CD4-positive, alpha-beta T cell treated with Interleukin-6 at 100 ng/mL for 8 hours (primary cell): Measurements from ENCODE around the gene ATP1A4.

Experiments
- DNase-seq: peaks from one replicate; pipeline ENCODE4 v3.0.0-alpha.2; 2020; ENCODE audit warnings: mixed read lengths, low spot score

ATP1A4 gene

GRCh38 chr1:160144921-160145320 lies 6.5 kb upstream of the ATP1A4 start:
- no peak for DNase-seq

DNA sequence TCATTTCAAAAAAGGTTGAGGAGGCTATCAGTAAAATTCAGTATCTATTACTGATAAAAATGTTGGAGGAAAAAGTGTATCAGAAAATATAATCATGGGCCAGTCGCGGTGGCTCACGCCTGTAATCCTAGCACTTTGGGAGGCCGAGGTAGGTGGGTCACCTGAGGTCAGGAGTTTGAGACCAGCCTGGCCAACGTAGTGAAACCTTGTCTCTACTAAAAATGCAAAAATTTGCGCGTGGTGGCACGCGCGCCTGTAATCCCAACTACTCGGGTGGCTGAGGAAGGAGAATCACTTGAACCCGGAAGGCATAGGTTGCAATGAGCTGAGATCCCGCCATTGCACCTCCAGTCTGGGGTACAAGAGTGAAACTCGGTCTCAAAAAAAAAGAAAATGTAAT lies 5.3 kb upstream of the ATP1A4 start:
- DNase-seq, result no peak

GRCh38 chr1:160148121-160148520 lies 3.3 kb upstream of the ATP1A4 start:
- no peak for DNase-seq

GRCh38 chr1:160149233-160149632 lies 2.2 kb upstream of the ATP1A4 start:
- no peak for DNase-seq

GRCh38 chr1:160149716-160150115 lies 1.7 kb upstream of the ATP1A4 start:
- no peak for DNase-seq

GRCh38 chr1:160154790-160155189 lies 3.4 kb downstream of the ATP1A4 start:
- no peak for DNase-seq

DNA sequence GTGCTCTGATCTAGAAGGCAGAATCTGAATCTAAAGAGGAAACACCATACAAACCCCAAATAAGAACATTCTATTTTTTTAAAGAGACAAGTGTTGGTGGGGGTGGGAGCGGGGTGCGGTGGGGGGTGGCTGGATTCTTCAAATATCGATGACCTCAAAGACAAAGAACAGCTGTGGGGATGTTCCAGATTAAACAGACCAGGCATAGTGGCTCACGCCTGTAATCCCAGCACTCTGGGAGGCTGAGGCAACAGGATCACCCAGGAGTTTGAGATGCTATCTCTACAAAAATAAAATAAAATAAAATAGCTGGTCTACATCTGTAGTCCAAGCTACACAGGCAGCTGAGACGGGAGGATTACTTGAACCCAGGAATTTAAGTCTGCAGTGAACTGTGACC lies 5.0 kb downstream of the ATP1A4 start:
- DNase-seq, result no peak

GRCh38 chr1:160157174-160157573 lies 5.8 kb downstream of the ATP1A4 start:
- DNase-seq, result no peak

- DNase-seq, result no peak
Measured at GRCh38 chr1:160158031-160158430, 6.6 kb downstream of the ATP1A4 start.

DNA sequence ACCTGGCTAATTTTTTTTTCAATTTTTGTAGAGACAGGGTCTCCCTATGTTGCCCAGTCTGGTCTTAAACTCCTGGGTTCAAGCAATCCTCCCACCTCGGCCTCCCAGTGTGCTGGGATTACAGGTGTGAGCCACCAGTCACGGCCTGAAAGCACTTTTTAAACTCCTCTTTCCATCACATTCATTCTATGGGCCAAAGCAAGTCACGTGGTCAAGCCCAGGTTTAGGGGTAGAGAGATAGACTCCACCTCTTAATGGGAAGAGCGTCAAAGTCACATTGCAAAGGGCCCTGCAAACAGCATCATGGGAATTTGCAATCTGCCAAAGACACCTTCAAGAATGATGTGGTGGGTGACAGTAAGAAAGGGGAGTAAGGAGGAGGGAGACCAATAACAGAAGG lies 7.1 kb downstream of the ATP1A4 start:
- DNase-seq, result no peak

- no peak for DNase-seq
Measured at GRCh38 chr1:160159846-160160245, 8.4 kb downstream of the ATP1A4 start.

- no peak for DNase-seq
Measured at GRCh38 chr1:160161965-160162705, 10.7 kb downstream of the ATP1A4 start.

DNA sequence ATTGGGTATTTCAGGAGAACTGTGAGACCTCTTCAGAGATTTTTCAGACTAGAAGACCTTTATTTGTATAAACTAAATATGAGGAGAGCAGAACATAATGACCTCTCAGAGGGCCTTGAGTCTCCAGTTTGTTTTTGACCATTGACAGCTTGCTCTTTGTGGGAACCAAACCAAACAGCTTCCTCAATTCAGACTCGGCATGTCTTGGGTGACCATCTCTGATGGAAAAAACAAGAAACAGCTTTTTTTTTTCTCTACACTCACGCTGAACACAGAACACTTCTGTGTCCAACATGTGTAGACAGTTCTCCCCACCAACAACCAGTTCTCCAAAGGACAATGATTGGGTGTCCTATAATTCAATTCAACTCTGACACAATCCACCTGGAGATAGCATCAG lies 11.5 kb downstream of the ATP1A4 start:
- DNase-seq, result no peak

GRCh38 chr1:160163615-160164014 lies 12.2 kb downstream of the ATP1A4 start:
- DNase-seq, result no peak

- DNase-seq, result no peak
Measured at GRCh38 chr1:160164121-160164520, 12.7 kb downstream of the ATP1A4 start.

DNA sequence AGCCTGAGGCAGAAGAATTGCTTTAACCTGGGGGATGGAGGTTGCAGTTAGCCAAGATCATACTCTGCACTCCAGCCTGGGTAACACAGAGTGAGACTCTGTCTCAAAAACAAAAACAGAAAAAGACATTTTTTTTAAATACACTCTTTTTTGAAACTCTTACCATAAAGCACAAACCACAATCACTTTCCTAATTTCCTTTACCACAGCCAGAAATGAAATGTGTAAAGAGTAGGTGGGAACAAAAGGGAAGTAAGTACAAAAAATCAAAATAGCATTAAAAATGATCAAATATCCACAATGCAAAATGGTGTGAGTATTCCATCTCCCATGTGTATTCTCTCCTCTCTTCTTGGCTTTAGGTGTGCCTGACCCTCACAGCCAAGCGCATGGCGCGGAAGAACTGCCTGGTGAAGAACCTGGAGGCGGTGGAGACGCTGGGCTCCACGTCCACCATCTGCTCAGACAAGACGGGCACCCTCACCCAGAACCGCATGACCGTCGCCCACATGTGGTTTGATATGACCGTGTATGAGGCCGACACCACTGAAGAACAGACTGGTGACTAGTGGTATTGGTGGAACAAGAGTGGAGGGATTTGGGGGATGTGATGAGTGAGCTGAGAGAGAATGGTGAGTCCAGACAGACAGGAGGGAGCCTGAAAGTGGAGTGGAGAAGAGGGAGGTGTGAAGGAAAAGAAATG lies 14.9 kb downstream of the ATP1A4 start:
- no peak for DNase-seq

DNA sequence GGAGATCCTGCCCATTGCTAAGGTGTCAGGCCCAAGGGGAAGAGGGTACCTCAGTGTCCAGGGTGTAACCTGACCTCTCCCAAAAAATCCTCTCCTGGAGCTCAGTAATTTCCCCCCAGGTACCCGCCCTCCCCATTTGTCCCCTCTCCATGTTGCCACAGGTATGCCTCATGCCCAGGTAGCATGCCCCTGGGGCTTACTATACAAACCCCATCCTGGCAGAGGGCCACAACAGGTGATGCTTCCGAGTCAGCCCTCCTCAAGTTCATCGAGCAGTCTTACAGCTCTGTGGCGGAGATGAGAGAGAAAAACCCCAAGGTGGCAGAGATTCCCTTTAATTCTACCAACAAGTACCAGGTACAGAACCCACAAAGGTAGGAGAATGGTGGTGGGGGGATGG lies 15.7 kb downstream of the ATP1A4 start:
- no peak for DNase-seq

GRCh38 chr1:160167580-160167979 lies 16.2 kb downstream of the ATP1A4 start:
- no peak for DNase-seq

GRCh38 chr1:160168016-160168415 lies 16.6 kb downstream of the ATP1A4 start:
- no peak for DNase-seq

GRCh38 chr1:160168609-160169369 lies 17.4 kb downstream of the ATP1A4 start:
- DNase-seq, result no peak

DNA sequence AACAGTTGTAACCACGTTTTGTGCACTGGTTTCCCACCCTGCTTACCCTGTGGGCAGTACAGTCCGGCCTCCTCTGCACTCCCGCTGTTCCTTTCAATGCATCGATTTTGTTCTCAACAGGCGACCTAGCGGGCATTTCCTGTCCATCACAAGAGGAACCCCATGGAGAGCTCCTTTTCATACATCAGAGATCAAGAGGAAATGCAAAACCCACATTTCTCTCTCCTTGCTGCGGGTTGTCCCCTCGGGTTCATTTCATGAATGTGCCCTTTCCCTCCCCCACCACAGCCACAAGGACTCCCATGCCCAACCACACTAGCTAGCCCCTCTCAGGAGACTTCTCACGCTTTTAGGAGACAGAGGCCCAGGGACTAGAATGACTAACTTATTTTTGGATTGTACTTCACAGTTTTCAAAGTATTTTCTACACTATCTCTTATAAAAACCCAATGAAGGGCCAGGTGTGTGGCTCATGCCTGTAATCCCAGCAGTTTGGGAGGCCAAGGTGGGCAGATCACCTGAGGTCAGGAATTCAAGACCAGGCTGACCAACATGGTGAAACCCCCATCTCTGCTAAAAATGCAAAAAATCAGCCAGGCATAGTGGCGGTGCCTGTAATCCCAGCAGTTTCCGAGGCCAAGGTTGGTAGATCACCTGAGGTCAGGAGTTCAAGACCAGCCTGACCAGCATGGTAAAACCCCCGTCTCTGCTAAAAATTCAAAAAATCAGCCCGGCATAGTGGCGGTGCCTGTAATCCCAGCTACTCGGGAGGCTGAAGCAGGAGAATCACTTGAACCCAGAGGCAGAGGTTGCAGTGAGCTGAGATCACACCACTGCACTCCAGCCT lies 18.4 kb downstream of the ATP1A4 start:
- no peak for DNase-seq

DNA sequence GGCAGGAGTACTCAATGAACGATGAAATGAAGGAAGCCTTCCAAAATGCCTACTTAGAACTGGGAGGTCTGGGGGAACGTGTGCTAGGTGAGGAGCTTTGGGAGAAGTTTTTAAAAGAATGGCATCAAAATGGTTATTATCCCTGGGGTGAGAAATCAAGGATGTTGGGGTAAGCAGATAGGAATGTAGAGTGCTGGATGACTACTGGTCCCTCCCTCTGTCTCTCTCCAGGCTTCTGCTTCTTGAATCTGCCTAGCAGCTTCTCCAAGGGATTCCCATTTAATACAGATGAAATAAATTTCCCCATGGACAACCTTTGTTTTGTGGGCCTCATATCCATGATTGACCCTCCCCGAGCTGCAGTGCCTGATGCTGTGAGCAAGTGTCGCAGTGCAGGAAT lies 20.0 kb downstream of the ATP1A4 start:
- DNase-seq, result no peak
